Mesodermal cell (in vitro differentiated cells): Measurements from ENCODE around the gene DOCK2.
"Not testable (repeated sequence)": the region's sequence is repeated elsewhere in the genome, so short reads cannot be mapped to it uniquely, and the experiment has no call there.

Source experiments
- H3K27ac ChIP-seq: 2 replicates; pipeline ENCODE4 v1.7.0; 2013; ENCODE audit warnings: mild to moderate bottlenecking, low read depth, low read length, moderate library complexity; ENCODE audit not compliant: severe bottlenecking
- H3K36me3 ChIP-seq: 2 replicates; pipeline ENCODE4 v1.7.1; 2013; ENCODE audit warnings: mild to moderate bottlenecking, low read length, moderate library complexity; ENCODE audit not compliant: control insufficient read depth, insufficient read depth
- H3K4me1 ChIP-seq: one replicate; pipeline ENCODE4 v1.7.1; 2013; ENCODE audit warnings: mild to moderate bottlenecking, low read length; ENCODE audit not compliant: insufficient read depth, control insufficient read depth, poor library complexity, severe bottlenecking
- H3K4me3 ChIP-seq: 2 replicates; pipeline ENCODE4 v1.7.0; 2013; ENCODE audit warnings: low read length, control low read depth, mild to moderate bottlenecking; ENCODE audit not compliant: insufficient read depth, poor library complexity, severe bottlenecking; ENCODE audit errors: extremely low read depth
- H3K9me3 ChIP-seq: 2 replicates; pipeline ENCODE4 v1.7.1; 2013; ENCODE audit warnings: mild to moderate bottlenecking, low read length, moderate library complexity; ENCODE audit not compliant: control insufficient read depth
- WGBS, 2 experiments: methylation state at CpG; one replicate each; pipeline ENCODE4 v1.1.5; 2013; ENCODE audit warnings: missing lambda C conversion rate in 2 of 2; ENCODE audit not compliant: insufficient coverage in 2 of 2; 5-methylcytosine and 5-hydroxymethylcytosine counted together

Gene DOCK2

DNA sequence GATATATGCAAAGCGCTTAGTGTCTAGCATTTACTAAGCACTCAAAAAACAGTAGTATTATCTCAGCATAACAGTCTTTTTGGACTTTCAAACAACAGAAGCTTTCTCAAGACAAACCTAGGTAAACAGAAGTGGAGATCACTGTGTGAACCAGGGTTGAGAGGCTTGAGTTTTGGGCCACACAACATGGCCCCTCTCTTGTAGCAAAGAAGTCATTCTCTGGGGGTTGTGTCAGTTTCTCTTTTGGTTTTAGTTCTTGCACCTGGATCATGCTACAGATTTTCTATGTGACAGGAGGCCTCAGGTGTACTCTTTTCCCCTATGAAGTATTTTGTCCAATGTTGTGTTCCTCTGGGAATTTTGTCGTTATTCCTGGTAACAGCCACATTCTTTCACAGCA is 313.3 kb downstream of the DOCK2 start:
- Histone ChIP-seq H3K4me1 (peaks cover 15% of the 10 kb centered on the region), H3K27ac (no peak overlapping the region), H3K4me3 (no peak overlapping the region), H3K9me3 (no peaks in the 10 kb centered on the region), H3K36me3 (no peaks in the 10 kb centered on the region)
- WGBS, 2 experiments, result 100% methylated on average over 1 of the region's 2 CpGs; no CpG with 5 or more reads in 1 of the 2 experiments

DNA sequence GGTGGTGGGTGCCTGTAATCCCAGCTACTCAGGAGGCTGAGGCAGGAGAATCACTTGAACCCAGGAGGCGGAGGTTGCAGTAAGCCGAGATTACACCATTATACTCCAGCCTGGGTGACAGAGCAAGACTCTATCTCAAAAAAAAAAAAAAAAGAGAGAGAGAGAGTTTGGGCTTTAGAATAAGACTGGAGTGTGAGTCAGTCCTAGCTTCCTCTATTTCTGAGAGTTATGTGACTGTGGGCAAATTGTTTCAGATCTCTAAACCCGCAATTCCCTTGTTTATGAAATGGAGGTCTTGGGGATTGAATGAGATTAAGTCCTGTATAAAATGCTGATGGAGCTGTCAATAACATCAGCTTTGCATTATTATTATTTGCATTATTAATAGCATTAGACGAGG is 316.1 kb downstream of the DOCK2 start:
- H3K4me1 ChIP-seq, H3K9me3 ChIP-seq, H3K36me3 ChIP-seq, H3K27ac ChIP-seq, H3K4me3 ChIP-seq: not testable (repeated sequence)
- 100% methylated on average over 1 of the region's 4 CpGs; no CpG with 5 or more reads in 1 of the 2 experiments for WGBS, 2 experiments

DNA sequence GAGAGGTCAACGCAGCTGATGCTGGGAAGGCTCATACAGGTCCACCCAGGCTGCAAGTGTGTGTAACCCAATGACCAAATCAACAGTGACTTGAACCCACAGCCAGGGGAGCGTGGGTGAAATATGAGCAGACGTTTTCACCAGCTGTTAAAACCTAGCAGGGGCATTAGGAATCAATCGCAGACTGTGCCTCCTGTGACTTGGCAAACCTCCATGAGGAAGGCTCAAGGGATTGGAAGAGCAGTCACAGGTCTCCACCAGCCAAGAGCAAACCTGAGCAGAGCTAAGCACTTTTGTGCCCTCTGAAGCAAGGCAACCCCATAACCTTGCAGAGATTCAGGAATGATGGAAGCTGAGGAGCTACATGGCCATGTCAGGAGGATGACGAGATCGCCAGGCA is 317.7 kb downstream of the DOCK2 start:
- Histone ChIP-seq H3K4me1 (peaks cover 4% of the 10 kb centered on the region), H3K4me3 (no peak overlapping the region), H3K9me3 (no peaks in the 10 kb centered on the region), H3K27ac (no peak overlapping the region), H3K36me3 (no peaks in the 10 kb centered on the region)
- 93 to 95% methylated on average over 6 of the region's 6 CpGs for WGBS, 2 experiments

DNA sequence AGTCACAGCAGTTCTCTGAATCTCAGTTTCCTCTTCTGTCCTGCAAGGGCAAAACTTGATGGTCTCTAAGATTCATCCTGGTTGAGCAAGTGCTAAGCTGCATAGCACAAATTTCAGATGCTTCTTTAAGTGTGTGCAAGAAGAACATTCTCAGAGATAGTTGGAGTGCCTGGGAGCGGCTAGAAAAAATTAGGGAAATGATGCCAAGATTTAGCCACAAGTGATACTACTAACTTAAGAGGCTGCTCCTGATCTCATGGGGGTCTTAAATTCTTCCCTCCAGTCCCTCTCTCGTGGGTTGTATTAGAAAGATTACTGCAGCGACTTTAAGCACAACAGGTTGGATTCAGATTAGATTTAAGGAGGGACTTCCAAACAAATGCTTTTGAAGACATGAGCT is 319.1 kb downstream of the DOCK2 start:
- Histone ChIP-seq H3K36me3 (no peaks in the 10 kb centered on the region), H3K4me1 (peaks cover 4% of the 10 kb centered on the region), H3K27ac (no peak overlapping the region), H3K9me3 (no peaks in the 10 kb centered on the region), H3K4me3 (no peak overlapping the region)
- 93 to 100% methylated on average over 1 to 3 of the region's 3 CpGs for WGBS, 2 experiments

DNA sequence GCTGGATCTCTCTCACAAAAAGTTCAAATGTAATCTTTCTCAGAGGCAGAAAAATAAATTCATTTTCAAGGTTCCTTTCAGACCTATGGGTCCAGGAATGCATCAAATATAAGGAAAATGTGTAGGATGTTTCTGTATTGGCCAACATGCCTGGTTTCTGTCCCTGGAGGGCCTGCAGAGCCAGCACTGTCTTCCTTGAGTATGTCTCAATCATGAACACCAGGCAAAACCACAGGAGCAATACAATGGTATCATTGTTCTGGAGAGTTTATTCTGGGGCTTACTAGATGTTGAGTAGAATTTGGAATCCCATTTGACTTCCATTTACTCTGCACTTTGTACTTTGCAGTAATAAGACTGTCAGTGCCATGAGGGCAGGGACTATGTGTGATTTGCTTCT is 319.7 kb downstream of the DOCK2 start:
- Histone ChIP-seq H3K4me1 (peaks cover 4% of the 10 kb centered on the region), H3K27ac (no peak overlapping the region), H3K4me3 (no peak overlapping the region), H3K9me3 (no peaks in the 10 kb centered on the region), H3K36me3 (no peaks in the 10 kb centered on the region)

DNA sequence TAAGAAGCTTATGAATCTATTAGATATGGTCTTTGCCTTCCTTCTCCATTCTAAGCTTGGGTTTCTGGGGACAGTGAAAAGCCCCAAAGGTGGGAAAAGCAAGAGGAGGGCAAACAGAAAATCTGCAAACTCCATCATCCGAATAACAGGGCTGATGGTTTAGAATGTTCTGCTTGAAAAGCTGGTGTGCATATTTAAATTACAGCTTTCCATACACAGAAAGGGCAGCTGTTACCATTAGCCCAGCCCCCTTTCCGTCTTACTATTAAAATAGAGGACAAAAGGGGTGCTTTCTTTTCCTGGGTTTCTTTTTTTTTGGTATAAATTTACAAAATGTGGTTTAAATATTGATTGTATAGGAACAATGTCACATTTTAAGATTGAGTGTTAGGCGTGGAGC is 321.2 kb downstream of the DOCK2 start:
- no peak overlapping the region for H3K27ac ChIP-seq
- WGBS, 2 experiments, result no CpG with 5 or more reads among the region's 3 CpGs
- peaks cover 4% of the 10 kb centered on the region for H3K4me1 ChIP-seq
- no peak overlapping the region for H3K4me3 ChIP-seq
- H3K9me3 ChIP-seq, result no peaks in the 10 kb centered on the region
- no peaks in the 10 kb centered on the region for H3K36me3 ChIP-seq

DNA sequence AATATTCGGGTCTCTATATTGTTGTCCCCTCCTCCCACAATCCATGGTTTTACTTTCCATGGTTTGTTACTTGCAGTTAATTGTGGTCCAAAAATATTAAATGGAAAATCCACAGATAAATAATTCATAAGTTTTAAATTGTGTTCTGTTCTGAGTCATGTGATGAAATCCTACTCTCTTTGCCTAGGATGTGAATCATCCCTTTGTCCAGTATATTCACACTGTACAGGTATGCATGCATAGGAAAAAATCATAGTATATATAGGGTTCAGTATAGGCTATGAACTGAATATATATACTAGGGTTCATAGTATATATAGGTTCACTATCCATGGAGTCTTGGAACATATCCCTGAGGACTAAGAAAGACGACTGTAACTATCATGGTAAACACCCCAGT is 323.6 kb downstream of the DOCK2 start:
- Histone ChIP-seq H3K4me3 (no peak overlapping the region), H3K4me1 (no peaks in the 10 kb centered on the region), H3K36me3 (no peaks in the 10 kb centered on the region), H3K27ac (no peak overlapping the region), H3K9me3 (no peaks in the 10 kb centered on the region)
- 100% methylated on average over 1 of the region's 2 CpGs; no CpG with 5 or more reads in 1 of the 2 experiments for WGBS, 2 experiments

DNA sequence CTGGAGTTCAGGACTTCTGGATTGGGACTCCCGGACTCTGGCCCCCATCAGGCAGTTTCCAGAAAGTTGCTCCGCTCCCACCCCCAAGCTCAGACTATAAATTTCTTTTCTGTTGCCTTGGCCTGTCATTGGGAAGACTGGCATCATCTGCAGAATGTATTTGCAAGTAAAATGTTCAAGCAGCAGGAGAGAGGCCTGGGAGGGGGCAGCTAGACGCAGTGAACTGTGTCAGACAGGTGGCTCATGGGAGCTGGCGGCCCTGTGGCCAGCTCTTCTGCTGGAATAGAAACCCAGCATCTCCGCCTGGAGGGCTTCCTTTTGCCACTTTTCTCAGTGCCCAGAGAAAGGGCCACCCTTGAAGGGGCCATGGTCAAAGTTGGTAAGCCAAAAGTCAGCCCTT is 327.2 kb downstream of the DOCK2 start:
- WGBS, 2 experiments, result 73 to 78% methylated on average over 4 to 5 of the region's 5 CpGs
- no peak overlapping the region for H3K4me3 ChIP-seq
- H3K9me3 ChIP-seq, result no peaks in the 10 kb centered on the region
- H3K36me3 ChIP-seq, result no peaks in the 10 kb centered on the region
- peaks cover 5% of the 10 kb centered on the region for H3K4me1 ChIP-seq
- H3K27ac ChIP-seq, result no peak overlapping the region

DNA sequence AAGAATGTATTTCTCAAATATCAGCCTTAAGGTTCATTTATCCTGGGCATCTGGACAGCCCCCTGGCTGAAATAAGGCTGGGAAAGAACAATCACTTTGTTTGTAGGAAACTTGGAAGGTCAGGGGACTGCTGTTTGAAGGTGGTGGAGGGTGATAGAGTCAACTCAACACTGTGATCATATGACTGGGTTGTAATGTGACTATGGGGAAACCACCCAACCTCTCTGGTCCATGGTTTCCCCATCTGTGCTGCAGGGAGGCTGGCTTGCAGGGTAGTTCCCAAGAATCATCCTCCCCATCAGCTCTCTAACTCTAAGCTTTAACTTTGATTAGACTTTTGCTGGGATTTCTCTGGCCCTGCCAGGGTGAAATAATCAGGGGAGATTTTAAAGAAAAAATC is 333.3 kb downstream of the DOCK2 start:
- peaks cover 38% of the 10 kb centered on the region for H3K4me1 ChIP-seq
- H3K36me3 ChIP-seq, result no peaks in the 10 kb centered on the region
- no peaks in the 10 kb centered on the region for H3K9me3 ChIP-seq
- no peak overlapping the region for H3K4me3 ChIP-seq
- H3K27ac ChIP-seq, result peak overlapping the region; percentile 76

DNA sequence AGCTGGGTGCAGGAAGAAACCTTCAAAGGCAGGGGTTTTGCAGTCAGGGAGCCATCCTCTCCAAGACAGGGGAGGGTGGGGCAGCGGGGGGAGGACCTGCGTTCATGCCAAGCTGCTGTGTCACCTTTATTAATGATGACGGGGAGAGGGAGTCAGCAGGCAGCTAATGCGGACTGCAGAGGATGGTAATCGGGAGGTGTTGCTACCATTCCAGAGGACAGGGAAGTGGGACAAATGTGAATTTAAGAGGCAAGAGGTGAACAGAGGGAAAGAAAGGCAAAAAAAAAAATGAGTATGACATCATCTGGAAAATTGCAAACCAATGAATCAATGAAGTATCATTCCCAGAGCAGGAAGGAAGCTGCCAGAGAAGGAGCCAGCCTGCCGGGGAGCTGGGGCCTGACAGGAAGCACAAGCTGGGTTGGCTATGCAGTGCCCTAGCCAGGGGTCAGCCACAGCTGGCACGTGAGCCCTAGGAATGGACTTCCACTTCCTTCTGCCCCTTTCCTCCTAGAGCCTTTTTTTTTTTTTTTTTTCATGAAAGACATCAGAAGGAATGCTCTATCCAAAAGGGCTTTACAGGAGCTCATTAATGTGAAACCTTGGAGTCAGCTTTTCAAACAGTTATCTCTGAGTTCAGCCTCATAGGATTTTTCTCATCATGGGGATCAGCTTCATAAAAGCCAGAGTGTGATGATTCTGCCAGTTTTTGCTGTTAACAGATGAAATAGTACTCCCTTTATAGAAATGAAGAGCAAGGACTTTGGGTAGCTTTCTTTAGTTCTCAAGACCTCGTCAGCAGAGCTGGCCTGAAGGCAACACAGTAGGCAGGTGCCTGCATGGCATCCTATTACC is 334.1 kb downstream of the DOCK2 start:
- WGBS, 2 experiments, result 36 to 62% methylated on average over 6 to 7 of the region's 8 CpGs
- peaks cover 38% of the 10 kb centered on the region for H3K4me1 ChIP-seq
- peak overlapping the region; percentile 76 for H3K27ac ChIP-seq
- H3K36me3 ChIP-seq, result no peaks in the 10 kb centered on the region
- no peaks in the 10 kb centered on the region for H3K9me3 ChIP-seq
- H3K4me3 ChIP-seq, result no peak overlapping the region

DNA sequence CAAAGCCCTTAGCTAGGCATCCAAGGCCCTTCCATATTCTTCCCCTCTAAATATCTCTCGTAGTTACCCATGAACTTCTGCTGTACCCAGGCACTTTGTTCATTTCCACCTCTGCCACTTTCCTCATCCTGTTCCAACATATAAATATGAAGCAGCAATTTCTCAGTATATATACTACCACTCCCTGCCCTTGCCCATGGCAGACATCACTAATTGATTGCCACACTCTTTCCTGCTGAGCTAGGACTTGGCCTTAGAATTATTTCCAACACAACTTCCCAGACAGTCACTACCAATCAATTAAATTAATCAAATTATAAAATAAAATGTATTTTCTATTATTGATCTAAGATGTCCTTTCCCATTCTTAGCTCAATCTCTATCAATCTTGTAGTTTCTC is 334.7 kb downstream of the DOCK2 start:
- Histone ChIP-seq H3K4me1 (peaks cover 44% of the 10 kb centered on the region), H3K4me3 (no peak overlapping the region), H3K9me3 (no peaks in the 10 kb centered on the region), H3K27ac (peak overlapping the region; percentile 76), H3K36me3 (no peaks in the 10 kb centered on the region)
- WGBS, 2 experiments, result 89 to 100% methylated on average over 1 of the region's 1 CpG
